Stomach (tissue), 4 donors: ENCODE results near the gene ZMIZ2.

ENCODE experiments used
- POLR2A ChIP-seq, 4 donors: fragments of 450-650 bp; IDR thresholded peaks; one replicate each; pipeline ENCODE4 v1.6.1; 2016; ENCODE audit warnings: antibody characterized with exemption in 4 of 4, control low read depth in 2 of 4, mild to moderate bottlenecking in 1 of 4, moderate library complexity in 1 of 4
- TF ChIP-seq, protein P1 (sequence below), 7 experiments: fragments of 450-650 bp in 4 of 7; fragments of 200-600 bp in 3 of 7; sonication (generic) in 3 of 7; IDR thresholded peaks; one replicate each; pipeline ENCODE4 v1.5.1; 2016 to 2019; ENCODE audit warnings: antibody characterized with exemption in 7 of 7, control low read depth in 2 of 7, mild to moderate bottlenecking in 1 of 7

DNA sequence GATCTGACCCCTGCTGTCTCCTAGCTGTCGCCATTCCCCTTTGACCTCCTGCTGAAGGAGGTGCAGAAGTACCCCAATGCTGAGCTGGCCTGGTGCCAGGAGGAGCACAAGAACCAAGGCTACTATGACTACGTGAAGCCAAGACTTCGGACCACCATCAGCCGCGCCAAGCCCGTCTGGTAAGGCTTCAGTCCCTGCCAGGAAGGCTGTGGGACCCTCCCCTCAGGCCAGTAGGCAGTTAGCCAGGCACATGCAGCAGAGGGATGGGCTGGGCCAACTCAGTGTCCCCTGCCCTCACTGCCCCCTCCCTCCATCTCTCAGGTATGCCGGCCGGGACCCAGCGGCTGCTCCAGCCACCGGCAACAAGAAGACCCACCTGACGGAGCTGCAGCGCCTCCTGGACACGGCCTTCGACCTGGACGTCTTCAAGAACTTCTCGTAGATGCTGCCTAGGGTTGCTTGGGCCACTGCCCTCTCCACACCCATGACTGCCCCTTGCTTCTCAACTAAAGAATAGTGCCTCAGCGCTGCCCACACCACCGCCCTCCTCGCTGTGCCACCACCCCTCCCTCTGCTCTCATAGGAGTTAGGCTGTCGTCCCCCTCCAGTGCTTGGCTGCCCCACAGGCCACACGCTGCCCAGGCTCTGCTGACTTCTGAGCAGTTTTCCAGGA is 41.0 kb upstream of the ZMIZ2 start:
- TF ChIP-seq, protein P1, sequence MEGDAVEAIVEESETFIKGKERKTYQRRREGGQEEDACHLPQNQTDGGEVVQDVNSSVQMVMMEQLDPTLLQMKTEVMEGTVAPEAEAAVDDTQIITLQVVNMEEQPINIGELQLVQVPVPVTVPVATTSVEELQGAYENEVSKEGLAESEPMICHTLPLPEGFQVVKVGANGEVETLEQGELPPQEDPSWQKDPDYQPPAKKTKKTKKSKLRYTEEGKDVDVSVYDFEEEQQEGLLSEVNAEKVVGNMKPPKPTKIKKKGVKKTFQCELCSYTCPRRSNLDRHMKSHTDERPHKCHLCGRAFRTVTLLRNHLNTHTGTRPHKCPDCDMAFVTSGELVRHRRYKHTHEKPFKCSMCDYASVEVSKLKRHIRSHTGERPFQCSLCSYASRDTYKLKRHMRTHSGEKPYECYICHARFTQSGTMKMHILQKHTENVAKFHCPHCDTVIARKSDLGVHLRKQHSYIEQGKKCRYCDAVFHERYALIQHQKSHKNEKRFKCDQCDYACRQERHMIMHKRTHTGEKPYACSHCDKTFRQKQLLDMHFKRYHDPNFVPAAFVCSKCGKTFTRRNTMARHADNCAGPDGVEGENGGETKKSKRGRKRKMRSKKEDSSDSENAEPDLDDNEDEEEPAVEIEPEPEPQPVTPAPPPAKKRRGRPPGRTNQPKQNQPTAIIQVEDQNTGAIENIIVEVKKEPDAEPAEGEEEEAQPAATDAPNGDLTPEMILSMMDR (IDR thresholded peaks at IDR 0.05) = no peak
- TF ChIP-seq POLR2A (IDR thresholded peaks at IDR 0.05) = no peak
